Right lobe of liver (tissue), 6 donors: ENCODE measurements around the gene CTNNBIP1. TPM values are rescaled to one million over a fixed set of nuclear protein-coding genes. Genes with fewer than 3 reads are reported as not detected.

ENCODE experiments used
- ATAC-seq, 4 donors: fragments of 200-7000 bp; cut with Tn5 transposase; one replicate each; pipeline ENCODE4 v1.9.1; 2020; ENCODE audit warnings: mild to moderate bottlenecking in 4 of 4, moderate library complexity in 4 of 4
- DNase-seq, 3 donors: peaks; one replicate each; pipeline ENCODE4 v3.0.0-alpha.2; 2020
- H3K27ac ChIP-seq, 3 donors: fragments of 200-600 bp; one replicate each; pipeline ENCODE4 v1.8.0; 2022
- H3K27me3 ChIP-seq, 2 donors: fragments of 200-600 bp; one replicate each; pipeline ENCODE4 v1.8.0; 2022
- H3K36me3 ChIP-seq, 4 donors: fragments of 200-600 bp; sonication (generic) in 1 of 4; one replicate each; pipeline versions ENCODE4 v1.5.1 to v1.8.0; 2017 to 2022; ENCODE audit warnings: control low read depth in 1 of 4
- H3K4me1 ChIP-seq, 4 donors: fragments of 200-600 bp; sonication (generic) in 1 of 4; one replicate each; pipeline versions ENCODE4 v1.5.1 to v1.8.0; 2017 to 2022; ENCODE audit warnings: control low read depth in 1 of 4
- H3K4me3 ChIP-seq, 3 donors: fragments of 200-600 bp; one replicate each; pipeline ENCODE4 v1.8.0; 2022
- H3K9me3 ChIP-seq, 4 donors: fragments of 200-600 bp; sonication (generic) in 1 of 4; one replicate each; pipeline versions ENCODE4 v1.5.1 to v1.8.0; 2017 to 2022; ENCODE audit warnings: control low read depth in 1 of 4
- POLR2A ChIP-seq: fragments of 450-650 bp; IDR thresholded peaks from one replicate; pipeline ENCODE4 v1.6.1; 2017; ENCODE audit warnings: antibody characterized with exemption, mild to moderate bottlenecking
- WGBS: methylation state at CpG from one replicate; pipeline ENCODE4 v1.1.6; 2018; ENCODE audit warnings: low coverage, low lambda C conversion rate; ENCODE audit not compliant: insufficient coverage; ENCODE audit errors: missing lambda C conversion rate; 5-methylcytosine and 5-hydroxymethylcytosine counted together
- intact Hi-C, 2 donors: fragments of 100-400 bp; cut with DNase I; formaldehyde crosslinking; loops; one replicate each; pipeline versions ENCODE4 v1.11.2 to v1.14.1; 2022
- total RNA-seq, 6 experiments: library from RNA; depleted of rRNA in 2 of 6; stranded (reverse); fragments of >200 nt in 2 of 6; fragmentation: NEBNext Ultra II Directional in 3 of 6; extraction: Animal tissue kit (Norgen Biotek cat#: 25700) in 3 of 6; gene quantifications; one replicate each; pipeline versions ENCODE4 v1.1.0 to v1.2.4, GENCODE V29; 2016 to 2023
- TF ChIP-seq, protein P1 (sequence below), 4 donors: fragments of 200-600 bp in 3 of 4; fragments of 450-650 bp in 1 of 4; IDR thresholded peaks; one replicate each; pipeline versions ENCODE4 v1.5.1 to v1.8.0; 2016 to 2022; ENCODE audit warnings: antibody characterized with exemption in 4 of 4, mild to moderate bottlenecking in 2 of 4
- donor health status: DM: no; HTN: yes; CAD: no.
- donor health status: DM: no; HTN: no; CAD: no.
- donor health status: DM: no; HTN: no; CAD: no.
- donor health status: DM: no; HTN: yes; CAD: no.
- donor health status: DM: no; HTN: yes; CAD: no.

Gene CTNNBIP1
- total RNA-seq, 6 experiments from 2014 or later = 8.0 to 19.2 (median 10.0) TPM

DNA sequence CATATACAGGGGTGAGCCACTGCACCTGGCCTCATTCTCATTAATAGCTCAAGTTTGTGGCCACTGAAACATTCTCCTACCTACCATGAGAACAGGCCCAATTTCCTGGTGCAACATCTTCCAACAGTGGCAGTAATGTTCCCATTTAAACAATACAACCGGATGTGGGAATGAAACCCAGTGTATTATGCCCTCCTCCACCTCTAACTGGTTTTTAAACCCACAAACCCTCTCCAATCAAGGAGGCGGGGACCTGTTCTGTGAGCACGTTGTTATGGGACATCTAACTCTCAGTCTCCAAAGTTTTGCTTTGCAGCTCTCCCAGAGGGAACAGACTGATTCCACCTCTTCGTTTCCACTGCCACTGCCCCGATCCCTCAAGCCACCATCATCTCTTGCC is 2.6 kb downstream of the CTNNBIP1 start:
- H3K27ac ChIP-seq = no peak overlapping the region
- no peak for TF ChIP-seq POLR2A
- TF ChIP-seq, protein P1, sequence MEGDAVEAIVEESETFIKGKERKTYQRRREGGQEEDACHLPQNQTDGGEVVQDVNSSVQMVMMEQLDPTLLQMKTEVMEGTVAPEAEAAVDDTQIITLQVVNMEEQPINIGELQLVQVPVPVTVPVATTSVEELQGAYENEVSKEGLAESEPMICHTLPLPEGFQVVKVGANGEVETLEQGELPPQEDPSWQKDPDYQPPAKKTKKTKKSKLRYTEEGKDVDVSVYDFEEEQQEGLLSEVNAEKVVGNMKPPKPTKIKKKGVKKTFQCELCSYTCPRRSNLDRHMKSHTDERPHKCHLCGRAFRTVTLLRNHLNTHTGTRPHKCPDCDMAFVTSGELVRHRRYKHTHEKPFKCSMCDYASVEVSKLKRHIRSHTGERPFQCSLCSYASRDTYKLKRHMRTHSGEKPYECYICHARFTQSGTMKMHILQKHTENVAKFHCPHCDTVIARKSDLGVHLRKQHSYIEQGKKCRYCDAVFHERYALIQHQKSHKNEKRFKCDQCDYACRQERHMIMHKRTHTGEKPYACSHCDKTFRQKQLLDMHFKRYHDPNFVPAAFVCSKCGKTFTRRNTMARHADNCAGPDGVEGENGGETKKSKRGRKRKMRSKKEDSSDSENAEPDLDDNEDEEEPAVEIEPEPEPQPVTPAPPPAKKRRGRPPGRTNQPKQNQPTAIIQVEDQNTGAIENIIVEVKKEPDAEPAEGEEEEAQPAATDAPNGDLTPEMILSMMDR (IDR thresholded peaks at IDR 0.05) = no peak
- intact Hi-C loops = no loop called here
- no peaks in the 10 kb centered on the region for H3K9me3 ChIP-seq
- no peaks in the 10 kb centered on the region for H3K27me3 ChIP-seq
- H3K36me3 ChIP-seq = no peaks in the 10 kb centered on the region
- 93% methylated on average over 5 of the region's 5 CpGs for WGBS
- ATAC-seq (no peak), DNase-seq (no peak)
- H3K4me3 ChIP-seq = no peak overlapping the region
- peaks cover 0 to 17% (median 4%) of the 10 kb centered on the region in 4 donors for H3K4me1 ChIP-seq

DNA sequence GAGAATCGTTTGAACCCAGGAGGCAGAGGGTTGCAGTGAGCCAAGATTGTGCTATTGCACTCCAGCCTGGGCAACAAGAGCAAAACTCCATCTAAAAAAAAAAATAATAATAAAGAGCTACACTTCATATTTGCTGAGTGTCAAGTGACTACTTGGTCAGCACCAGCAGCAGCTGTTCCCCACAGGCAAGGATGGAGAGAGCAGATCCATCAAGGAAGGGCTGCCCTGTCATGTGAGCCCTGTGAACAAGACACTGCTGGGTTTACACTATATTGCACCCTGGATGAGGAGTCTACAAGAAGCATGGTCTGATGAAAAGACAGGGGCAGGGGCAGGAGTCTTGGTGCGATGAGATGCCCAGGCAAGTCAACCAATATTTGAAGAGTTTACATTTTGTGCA is 3.6 kb downstream of the CTNNBIP1 start:
- no peak for DNase-seq
- H3K27ac ChIP-seq = no peak overlapping the region
- 76% methylated on average over 2 of the region's 2 CpGs for WGBS

DNA sequence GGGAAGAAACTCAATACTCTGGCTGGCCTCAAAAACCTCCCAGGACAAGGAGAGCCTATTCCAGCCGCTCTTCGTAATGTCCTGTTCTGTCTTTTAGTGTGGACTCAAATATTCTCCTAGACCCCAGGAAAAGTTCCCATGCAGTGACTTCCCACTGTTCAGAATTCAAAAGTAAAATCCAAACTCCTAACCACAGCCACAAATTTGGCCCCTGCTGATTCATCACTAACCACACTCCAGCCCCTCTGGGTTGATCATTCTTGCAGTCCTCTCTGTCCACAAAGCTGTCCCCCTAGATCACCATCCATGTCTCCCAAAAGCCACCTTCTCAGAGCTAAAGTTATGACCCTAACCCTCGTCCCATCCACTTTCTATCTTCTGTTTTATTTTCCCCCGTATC is 5.1 kb downstream of the CTNNBIP1 start:
- no peak for TF ChIP-seq POLR2A
- TF ChIP-seq, protein P1 (IDR thresholded peaks at IDR 0.05) = no peak
- DNase-seq (no peak), ATAC-seq (no peak)
- Histone ChIP-seq H3K27me3 (no peaks in the 10 kb centered on the region), H3K4me3 (no peak overlapping the region), H3K36me3 (no peaks in the 10 kb centered on the region), H3K27ac (no peak overlapping the region), H3K9me3 (no peaks in the 10 kb centered on the region), H3K4me1 (peaks cover 0 to 36% (median 15%) of the 10 kb centered on the region in 4 donors)
- WGBS = 80% methylated on average over 4 of the region's 4 CpGs
- intact Hi-C loops = no loop called here

More for the DNA sequence above, 3.6 kb downstream of the CTNNBIP1 start:
- Histone ChIP-seq H3K4me3 (no peak overlapping the region), H3K9me3 (no peaks in the 10 kb centered on the region), H3K4me1 (peaks cover 0 to 27% (median 9%) of the 10 kb centered on the region in 4 donors), H3K36me3 (no peaks in the 10 kb centered on the region), H3K27me3 (no peaks in the 10 kb centered on the region)
- intact Hi-C loops = no loop called here
- no peak for ATAC-seq
- TF ChIP-seq POLR2A = no peak
- TF ChIP-seq, protein P1 (IDR thresholded peaks at IDR 0.05) = no peak

DNA sequence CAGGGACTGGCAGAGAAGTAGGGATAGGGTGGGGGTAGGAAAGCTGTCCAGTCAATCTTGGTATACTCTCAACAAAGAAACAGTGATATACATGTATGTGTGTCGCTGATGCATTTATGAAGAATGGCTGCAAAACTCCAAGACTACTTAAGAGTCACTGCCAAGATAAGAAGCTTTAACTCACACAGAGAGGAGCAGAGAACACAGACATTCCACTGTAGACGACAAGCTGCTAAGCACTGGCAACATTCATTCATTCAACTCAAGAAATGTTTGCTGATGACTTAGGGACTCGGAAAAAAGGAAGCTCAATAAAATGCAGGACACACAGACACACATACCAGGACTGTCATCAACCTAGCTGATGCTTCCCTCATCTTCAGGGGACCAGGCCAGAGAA is 5.5 kb downstream of the CTNNBIP1 start:
- ATAC-seq (no peak), DNase-seq (no peak)
- no peaks in the 10 kb centered on the region for H3K36me3 ChIP-seq
- H3K9me3 ChIP-seq = no peaks in the 10 kb centered on the region
- intact Hi-C loops = no loop called here
- no peak overlapping the region for H3K4me3 ChIP-seq
- 85% methylated on average over 3 of the region's 3 CpGs for WGBS
- H3K27me3 ChIP-seq = no peaks in the 10 kb centered on the region
- TF ChIP-seq, protein P1 (IDR thresholded peaks at IDR 0.05) = no peak
- no peak for TF ChIP-seq POLR2A
- H3K27ac ChIP-seq = no peak overlapping the region
- peaks cover 0 to 37% (median 17%) of the 10 kb centered on the region in 4 donors for H3K4me1 ChIP-seq
